Measurements from ENCODE around the gene FLOT1. TPM values are rescaled to one million over a fixed set of nuclear protein-coding genes. Genes with fewer than 3 reads are reported as not detected.

Gene FLOT1
- total RNA-seq, 2 donors from 2014 or later = 121 to 141 TPM

DNA sequence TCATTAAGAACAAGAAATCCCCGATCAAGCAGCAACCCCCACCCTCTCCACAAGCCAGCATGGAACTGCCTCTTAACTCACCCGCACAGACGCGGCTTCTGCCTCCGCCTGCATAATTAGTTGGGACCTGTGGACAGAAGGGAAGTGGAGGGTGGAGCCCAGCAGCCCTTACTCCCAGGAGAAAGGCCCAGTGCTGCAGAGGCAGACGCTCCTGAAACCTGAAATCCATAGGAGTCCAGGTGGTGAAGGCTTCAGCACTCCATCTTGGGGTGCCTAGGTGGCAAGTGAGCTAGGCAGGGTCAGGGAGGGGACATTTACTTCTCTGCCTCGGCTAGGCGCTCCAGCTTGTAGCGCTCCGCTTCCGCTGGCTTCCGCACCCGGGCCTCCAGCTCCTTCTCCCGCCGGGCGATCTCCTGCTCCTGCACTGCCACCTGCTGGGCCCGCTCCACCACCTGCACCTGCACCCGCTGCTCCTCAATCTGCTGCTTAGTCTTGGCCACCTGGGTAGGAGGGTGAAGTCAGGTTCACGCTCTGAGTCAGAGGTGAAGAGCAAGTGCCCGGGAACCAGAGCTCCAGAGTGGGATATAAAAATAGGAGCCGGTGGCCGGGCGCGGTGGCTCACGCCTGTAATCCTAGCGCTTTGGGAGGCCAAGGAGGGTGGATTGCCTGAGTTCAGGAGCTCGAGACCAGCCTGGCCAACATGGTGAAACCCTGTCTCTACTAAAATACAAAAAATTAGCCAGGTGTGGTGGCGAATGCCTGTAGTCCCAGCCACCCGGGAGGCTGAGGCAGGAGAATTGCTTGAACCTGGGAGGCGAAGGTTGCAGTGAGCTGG, 11.7 kb downstream of the FLOT1 start:
- H3K36me3 ChIP-seq (ENCODE audit: control insufficient read depth, insufficient read depth, low read length) = peaks cover 48% of the 10 kb centered on the region
- no peaks in the 10 kb centered on the region for H3K4me1 ChIP-seq (ENCODE audit: control insufficient read depth, insufficient read depth, low read length)

GRCh38 chr6:30727920-30728553, 14.4 kb downstream of the FLOT1 start:
- Histone ChIP-seq H3K27ac (ENCODE audit: low read depth, low read length) (no peak overlapping the region), H3K4me1 (ENCODE audit: control insufficient read depth, insufficient read depth, low read length) (no peaks in the 10 kb centered on the region), H3K9ac (ENCODE audit: extremely low read depth, low read length, poor library complexity, severe bottlenecking) (no peak overlapping the region), H3K36me3 (ENCODE audit: control insufficient read depth, insufficient read depth, low read length) (peaks cover 62% of the 10 kb centered on the region), H3K27me3 (ENCODE audit: control insufficient read depth, insufficient read depth, low read length, poor library complexity, severe bottlenecking) (no peaks in the 10 kb centered on the region), H3K9me3 (ENCODE audit: control insufficient read depth, low read length) (no peaks in the 10 kb centered on the region), H3K4me3 (ENCODE audit: low read length) (no peak overlapping the region)
- no peaks in the 10 kb centered on the region for H3K27me3 Mint-ChIP-seq (ENCODE audit: insufficient read depth)
- TF ChIP-seq CTCF (conservative IDR thresholded peaks at IDR 0.05) = peak; percentile 46
- peaks cover 22% of the 10 kb centered on the region for H3K4me1 Mint-ChIP-seq
- no peak overlapping the region for H3K4me3 Mint-ChIP-seq
- peak overlapping the region; percentile 78 for H3K27ac Mint-ChIP-seq
- 78 to 87% methylated on average over 5 to 7 of the region's 7 CpGs for WGBS, 2 experiments (ENCODE audit: insufficient coverage in 1 of 2, insufficient read length in 1 of 2)
- DNase-seq = no peak
- H3K36me3 Mint-ChIP-seq (ENCODE audit: low read depth) = peaks cover 76% of the 10 kb centered on the region
- no peaks in the 10 kb centered on the region for H3K9me3 Mint-ChIP-seq

More for the DNA sequence above, 11.7 kb downstream of the FLOT1 start:
- Histone ChIP-seq H3K9me3 (ENCODE audit: control insufficient read depth, low read length) (no peaks in the 10 kb centered on the region), H3K27me3 (ENCODE audit: control insufficient read depth, insufficient read depth, low read length, poor library complexity, severe bottlenecking) (no peaks in the 10 kb centered on the region), H3K9ac (ENCODE audit: extremely low read depth, low read length, poor library complexity, severe bottlenecking) (no peak overlapping the region), H3K4me3 (ENCODE audit: low read length) (no peak overlapping the region), H3K27ac (ENCODE audit: low read depth, low read length) (no peak overlapping the region)
- peak; percentile 82 for TF ChIP-seq CTCF (conservative IDR thresholded peaks at IDR 0.05)
- Mint-ChIP-seq H3K36me3 (ENCODE audit: low read depth) (peaks cover 65% of the 10 kb centered on the region), H3K4me1 (peaks cover 9% of the 10 kb centered on the region), H3K27ac (peak overlapping the region; percentile 92), H3K9me3 (no peaks in the 10 kb centered on the region), H3K4me3 (no peak overlapping the region), H3K27me3 (ENCODE audit: insufficient read depth) (no peaks in the 10 kb centered on the region)
- 80 to 87% methylated on average over 11 to 30 of the region's 30 CpGs for WGBS, 2 experiments (ENCODE audit: insufficient coverage in 1 of 2, insufficient read length in 1 of 2)
- DNase-seq = peak; percentile 94

- Mint-ChIP-seq H3K4me3 (no peak overlapping the region), H3K4me1 (peaks cover 31% of the 10 kb centered on the region), H3K36me3 (ENCODE audit: low read depth) (peaks cover 80% of the 10 kb centered on the region), H3K9me3 (no peaks in the 10 kb centered on the region), H3K27ac (peak overlapping the region; percentile 76), H3K27me3 (ENCODE audit: insufficient read depth) (no peaks in the 10 kb centered on the region)
- TF ChIP-seq CTCF (conservative IDR thresholded peaks at IDR 0.05) = no peak
- Histone ChIP-seq H3K9me3 (ENCODE audit: control insufficient read depth, low read length) (no peaks in the 10 kb centered on the region), H3K27me3 (ENCODE audit: control insufficient read depth, insufficient read depth, low read length, poor library complexity, severe bottlenecking) (no peaks in the 10 kb centered on the region), H3K9ac (ENCODE audit: extremely low read depth, low read length, poor library complexity, severe bottlenecking) (no peak overlapping the region), H3K27ac (ENCODE audit: low read depth, low read length) (no peak overlapping the region), H3K36me3 (ENCODE audit: control insufficient read depth, insufficient read depth, low read length) (peaks cover 64% of the 10 kb centered on the region), H3K4me1 (ENCODE audit: control insufficient read depth, insufficient read depth, low read length) (no peaks in the 10 kb centered on the region), H3K4me3 (ENCODE audit: low read length) (no peak overlapping the region)
- WGBS, 2 experiments (ENCODE audit: insufficient coverage in 1 of 2, insufficient read length in 1 of 2) = 93 to 100% methylated on average over 9 to 11 of the region's 11 CpGs
- DNase-seq = no peak
Observed at GRCh38 chr6:30726506-30727413, 15.7 kb downstream of the FLOT1 start.
